Nephron (organoid): ENCODE results near the gene BABAM2.

Source experiments
- H3K27ac Mint-ChIP-seq, 3 experiments: 2 replicates each; pipeline ENCODE4 v1.8.0; 2020; ENCODE audit warnings: mixed read lengths in 3 of 3, mild to moderate bottlenecking in 2 of 3, moderate library complexity in 1 of 3
- H3K27me3 Mint-ChIP-seq: 2 replicates; pipeline ENCODE4 v1.8.0; 2021; ENCODE audit warnings: low read depth, mild to moderate bottlenecking, moderate library complexity, mixed read lengths
- H3K36me3 Mint-ChIP-seq: 2 replicates; pipeline ENCODE4 v1.8.0; 2020; ENCODE audit warnings: low read depth, mixed read lengths
- H3K4me1 Mint-ChIP-seq: 2 replicates; pipeline ENCODE4 v1.8.0; 2020; ENCODE audit warnings: mixed read lengths
- H3K4me3 Mint-ChIP-seq, 3 experiments: 2 replicates each; pipeline ENCODE4 v1.8.0; 2020; ENCODE audit warnings: mild to moderate bottlenecking in 3 of 3, mixed read lengths in 3 of 3, moderate library complexity in 2 of 3
- H3K9me3 Mint-ChIP-seq: 2 replicates; pipeline ENCODE4 v1.8.0; 2020; ENCODE audit warnings: mixed read lengths
- TF ChIP-seq, protein P1 (sequence below), 3 experiments: fragments of 200-600 bp; sonication (generic); IDR thresholded peaks; one replicate each; pipeline ENCODE4 v1.5.0; 2021; ENCODE audit warnings: antibody characterized with exemption in 3 of 3; ENCODE audit not compliant: unreplicated experiment in 3 of 3

The BABAM2 gene

DNA sequence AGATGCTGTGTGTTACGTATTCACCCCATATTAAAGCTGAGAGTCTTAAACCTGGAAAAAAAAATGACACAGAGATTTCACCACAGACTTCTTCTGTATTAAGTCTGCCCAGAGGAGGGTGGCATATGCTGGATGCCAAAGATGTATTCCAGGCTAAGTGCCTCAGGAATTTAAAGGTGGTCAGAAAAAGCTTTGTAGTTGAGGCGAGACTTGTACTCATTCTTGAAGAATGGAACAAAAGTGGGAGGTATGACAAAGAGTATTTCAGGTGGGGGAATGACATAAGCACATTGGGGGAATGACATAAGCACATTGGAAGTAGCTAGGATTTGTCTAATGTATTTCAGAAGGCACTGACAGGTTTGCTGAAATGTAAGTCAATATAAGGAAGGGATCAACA is 98.6 kb downstream of the BABAM2 start:
- H3K9me3 Mint-ChIP-seq: peaks cover 3% of the 10 kb centered on the region
- no peak overlapping the region for H3K27ac Mint-ChIP-seq
- H3K4me3 Mint-ChIP-seq: no peak overlapping the region
- H3K27me3 Mint-ChIP-seq: no peaks in the 10 kb centered on the region
- peaks cover 7% of the 10 kb centered on the region for H3K36me3 Mint-ChIP-seq
- peaks cover 6% of the 10 kb centered on the region for H3K4me1 Mint-ChIP-seq
- TF ChIP-seq, protein P1, sequence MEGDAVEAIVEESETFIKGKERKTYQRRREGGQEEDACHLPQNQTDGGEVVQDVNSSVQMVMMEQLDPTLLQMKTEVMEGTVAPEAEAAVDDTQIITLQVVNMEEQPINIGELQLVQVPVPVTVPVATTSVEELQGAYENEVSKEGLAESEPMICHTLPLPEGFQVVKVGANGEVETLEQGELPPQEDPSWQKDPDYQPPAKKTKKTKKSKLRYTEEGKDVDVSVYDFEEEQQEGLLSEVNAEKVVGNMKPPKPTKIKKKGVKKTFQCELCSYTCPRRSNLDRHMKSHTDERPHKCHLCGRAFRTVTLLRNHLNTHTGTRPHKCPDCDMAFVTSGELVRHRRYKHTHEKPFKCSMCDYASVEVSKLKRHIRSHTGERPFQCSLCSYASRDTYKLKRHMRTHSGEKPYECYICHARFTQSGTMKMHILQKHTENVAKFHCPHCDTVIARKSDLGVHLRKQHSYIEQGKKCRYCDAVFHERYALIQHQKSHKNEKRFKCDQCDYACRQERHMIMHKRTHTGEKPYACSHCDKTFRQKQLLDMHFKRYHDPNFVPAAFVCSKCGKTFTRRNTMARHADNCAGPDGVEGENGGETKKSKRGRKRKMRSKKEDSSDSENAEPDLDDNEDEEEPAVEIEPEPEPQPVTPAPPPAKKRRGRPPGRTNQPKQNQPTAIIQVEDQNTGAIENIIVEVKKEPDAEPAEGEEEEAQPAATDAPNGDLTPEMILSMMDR (IDR thresholded peaks at IDR 0.05; ENCODE audit: unreplicated experiment in 3 of 3): no peak

DNA sequence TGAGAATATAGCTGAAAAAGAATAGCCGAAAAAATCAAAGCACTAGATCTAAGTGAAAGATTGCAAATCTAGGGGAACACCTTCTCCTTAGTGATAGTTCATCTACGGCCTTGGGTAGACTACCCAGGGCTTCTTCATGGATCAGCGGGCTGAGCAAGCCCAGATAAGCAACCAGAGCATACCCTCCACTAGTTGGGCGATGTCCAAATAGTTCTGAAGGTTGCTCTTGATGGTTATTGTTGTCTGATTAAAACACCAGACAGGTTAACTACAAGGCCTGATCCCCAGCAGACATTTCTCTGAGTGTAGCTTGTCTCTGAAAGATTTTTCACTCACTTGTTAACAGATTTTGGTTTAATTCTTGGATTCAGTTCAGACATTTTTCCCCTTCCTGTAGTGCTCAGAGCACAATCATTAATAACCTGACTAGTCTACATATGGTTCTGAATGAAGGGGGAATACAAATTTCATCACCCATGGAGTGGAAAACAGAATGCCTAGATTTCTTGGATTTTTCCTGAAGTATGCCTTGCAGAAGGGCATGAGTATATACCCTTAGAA is 99.6 kb downstream of the BABAM2 start:
- H3K27me3 Mint-ChIP-seq: no peaks in the 10 kb centered on the region
- TF ChIP-seq, protein P1 (IDR thresholded peaks at IDR 0.05; ENCODE audit: unreplicated experiment in 3 of 3): no peak
- no peak overlapping the region for H3K27ac Mint-ChIP-seq
- H3K4me1 Mint-ChIP-seq: peaks cover 6% of the 10 kb centered on the region
- H3K36me3 Mint-ChIP-seq: peaks cover 15% of the 10 kb centered on the region
- H3K4me3 Mint-ChIP-seq: no peak overlapping the region
- no peaks in the 10 kb centered on the region for H3K9me3 Mint-ChIP-seq

DNA sequence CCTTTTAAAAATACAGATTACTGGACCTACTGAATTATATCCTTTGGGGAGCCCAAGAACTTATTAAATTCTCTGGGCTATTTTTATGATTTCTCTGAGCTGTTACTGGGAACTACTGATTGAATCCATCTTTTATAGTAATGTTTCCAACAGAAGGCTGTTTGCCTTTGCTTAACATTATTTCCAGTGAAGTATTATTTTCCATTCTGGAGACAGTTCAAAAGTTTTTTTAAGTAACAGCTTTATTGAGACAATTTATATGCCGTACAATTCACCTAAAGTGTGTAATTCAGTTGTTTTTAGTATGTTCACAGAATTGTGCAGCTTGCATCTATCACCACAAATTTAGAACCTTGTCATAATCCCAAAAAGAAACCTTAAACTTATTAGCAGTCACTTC is 100.6 kb downstream of the BABAM2 start:
- TF ChIP-seq, protein P1 (IDR thresholded peaks at IDR 0.05; ENCODE audit: unreplicated experiment in 3 of 3): no peak
- peaks cover 23% of the 10 kb centered on the region for H3K36me3 Mint-ChIP-seq
- peaks cover 6% of the 10 kb centered on the region for H3K4me1 Mint-ChIP-seq
- H3K9me3 Mint-ChIP-seq: peaks cover 3% of the 10 kb centered on the region
- peak overlapping the region in 2 of 3 experiments; percentile 2 to 55 for H3K27ac Mint-ChIP-seq
- H3K27me3 Mint-ChIP-seq: no peaks in the 10 kb centered on the region
- no peak overlapping the region for H3K4me3 Mint-ChIP-seq

DNA sequence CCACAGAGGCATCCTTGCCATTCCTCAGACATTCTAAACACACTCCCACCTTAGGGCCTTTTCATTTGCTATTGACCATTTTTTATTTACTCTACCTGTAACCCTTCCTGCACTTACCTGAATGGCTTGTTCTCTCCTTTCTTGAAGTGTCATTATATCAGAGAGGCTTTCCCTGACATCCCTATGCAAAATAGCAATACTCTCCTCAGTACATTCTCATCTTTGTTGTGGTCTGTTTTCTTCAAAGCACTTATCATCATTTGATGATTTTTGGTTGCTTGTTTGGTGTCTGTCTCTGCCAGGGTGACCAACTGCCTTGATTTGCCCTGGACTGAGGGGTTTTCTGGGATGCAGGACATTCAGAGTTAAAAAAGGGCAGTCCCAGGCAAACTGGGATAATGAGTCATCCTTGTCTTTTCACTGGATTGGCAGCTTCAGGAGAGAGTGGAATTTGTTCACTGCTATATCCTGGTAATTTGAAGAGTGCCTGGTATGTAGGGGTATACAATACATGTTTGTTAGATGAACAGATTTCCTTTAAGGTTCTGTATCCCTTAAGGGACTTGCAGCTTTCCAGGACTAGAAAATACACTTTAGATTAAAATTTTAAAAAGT is 102.4 kb downstream of the BABAM2 start:
- peaks cover 28% of the 10 kb centered on the region for H3K36me3 Mint-ChIP-seq
- no peak overlapping the region for H3K4me3 Mint-ChIP-seq
- peaks cover 6% of the 10 kb centered on the region for H3K4me1 Mint-ChIP-seq
- TF ChIP-seq, protein P1 (IDR thresholded peaks at IDR 0.05; ENCODE audit: unreplicated experiment in 3 of 3): no peak
- no peak overlapping the region for H3K27ac Mint-ChIP-seq
- H3K27me3 Mint-ChIP-seq: no peaks in the 10 kb centered on the region
- peaks cover 3% of the 10 kb centered on the region for H3K9me3 Mint-ChIP-seq

DNA sequence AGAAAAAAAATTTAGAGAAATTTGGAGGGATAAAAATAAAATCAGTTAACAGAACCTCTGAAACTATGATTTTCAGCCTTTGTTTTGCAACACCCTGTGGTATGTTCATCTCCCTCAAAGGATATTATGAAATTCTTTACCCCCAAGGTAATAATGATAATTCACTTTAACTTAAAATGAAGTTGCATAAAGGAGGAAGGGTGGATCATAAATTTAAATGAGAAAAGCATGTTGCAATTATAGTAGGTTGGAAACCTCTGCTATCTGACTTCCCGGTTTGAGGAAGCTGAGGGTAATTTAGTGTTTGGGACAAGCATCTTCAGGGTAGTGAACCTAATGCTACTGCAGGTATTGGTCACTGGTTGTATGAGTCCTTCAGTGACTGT is 102.9 kb downstream of the BABAM2 start:
- TF ChIP-seq, protein P1 (IDR thresholded peaks at IDR 0.05; ENCODE audit: unreplicated experiment in 3 of 3): no peak
- H3K27ac Mint-ChIP-seq: no peak overlapping the region
- H3K9me3 Mint-ChIP-seq: peaks cover 3% of the 10 kb centered on the region
- peaks cover 6% of the 10 kb centered on the region for H3K4me1 Mint-ChIP-seq
- H3K27me3 Mint-ChIP-seq: no peaks in the 10 kb centered on the region
- H3K36me3 Mint-ChIP-seq: peaks cover 28% of the 10 kb centered on the region
- H3K4me3 Mint-ChIP-seq: no peak overlapping the region
